Activated CD8-positive, alpha-beta memory T cell treated with anti-CD3 and anti-CD28 coated beads, Interleukin-2, amount 50 U/mL, for 1 hour (primary cell): ENCODE results near the gene RABGAP1L.
"Not testable (repeated sequence)": the region's sequence is repeated elsewhere in the genome, so short reads cannot be mapped to it uniquely, and the experiment has no call there.

ENCODE experiments used
- DNase-seq: peaks from one replicate; pipeline ENCODE4 v3.0.0-alpha.2; 2020; ENCODE audit errors: extremely low read depth

Gene RABGAP1L

DNA sequence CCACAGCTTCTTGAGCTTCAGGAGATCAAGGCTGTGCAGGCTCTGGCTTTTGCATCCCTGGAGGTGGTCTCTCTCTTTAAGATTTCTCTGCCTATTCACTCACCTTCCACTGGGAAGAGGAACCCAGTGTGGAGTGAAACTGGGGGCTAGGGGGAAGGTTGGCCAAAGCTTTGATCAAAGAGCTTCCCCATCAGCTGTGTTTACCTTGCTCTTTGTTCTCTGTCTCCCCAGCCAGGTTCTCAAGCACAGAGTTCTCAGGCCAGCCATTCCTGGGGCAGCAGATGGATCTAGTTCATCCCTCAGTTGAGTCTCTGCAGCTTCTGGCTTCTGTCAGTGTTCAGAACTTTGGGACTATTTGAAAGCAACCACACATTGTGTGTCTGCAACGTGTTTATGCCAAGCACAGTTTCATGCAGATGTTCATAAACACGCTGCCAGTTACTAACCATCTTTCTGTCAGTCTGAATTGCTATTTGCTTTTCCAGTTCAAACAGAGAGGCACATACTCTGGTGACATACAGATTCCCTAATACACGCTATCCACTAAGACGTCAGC, 881.1 kb downstream of the RABGAP1L start:
- DNase-seq = no peak

DNA sequence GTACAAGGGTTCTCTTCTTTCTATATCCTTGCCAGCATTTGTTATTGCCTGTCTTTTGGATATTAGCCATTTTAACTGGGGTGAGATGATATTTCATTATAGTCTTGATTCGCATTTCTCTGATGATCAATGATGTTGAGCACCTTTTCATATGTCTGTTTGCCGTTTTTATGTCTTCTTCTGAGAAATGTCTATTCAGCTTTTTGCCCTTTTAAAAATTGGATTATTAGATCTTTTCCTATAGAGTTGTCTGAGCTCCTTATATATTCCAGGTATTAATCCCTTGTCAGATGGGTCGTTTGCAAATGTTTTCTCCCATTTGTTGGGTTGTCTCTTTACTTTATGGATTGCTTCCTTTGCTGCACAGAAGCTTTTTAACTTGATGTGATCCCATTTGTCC, 883.3 kb downstream of the RABGAP1L start:
- DNase-seq = no peak

GRCh38 chr1:175043824-175044223, 884.5 kb downstream of the RABGAP1L start:
- DNase-seq = no peak

DNA sequence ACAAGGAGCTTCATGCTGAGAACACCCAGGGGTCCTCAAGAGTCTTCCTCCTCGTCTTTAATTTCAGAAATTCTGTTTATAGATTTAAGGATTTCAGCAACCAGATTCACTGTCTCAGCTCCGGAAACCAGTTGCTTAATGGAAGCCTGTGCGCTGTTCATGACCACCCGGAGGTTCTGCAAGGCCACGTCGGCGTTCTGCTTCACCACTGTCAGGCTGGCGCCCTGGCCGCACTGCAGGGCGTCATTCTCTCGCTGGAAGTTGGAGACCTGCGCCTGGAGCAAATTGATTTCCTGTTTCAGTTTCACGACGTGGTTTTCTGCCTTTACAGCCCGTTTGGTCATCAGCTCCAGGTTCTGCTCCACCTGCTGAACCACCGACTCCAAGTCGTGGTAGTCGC, 885.3 kb downstream of the RABGAP1L start:
- not testable (repeated sequence) for DNase-seq
